Uterus (tissue), 4 donors: ENCODE results near the gene MARCHF11. TPM values are rescaled to one million over a fixed set of nuclear protein-coding genes. Genes with fewer than 3 reads are reported as not detected.

Experiments
- DNase-seq, 2 donors: peaks; one replicate each; pipeline ENCODE4 v3.0.0-alpha.2; 2019 to 2020
- H3K27ac ChIP-seq, 2 donors: fragments of 200-600 bp; sonication (generic); 1 replicate in 1 of 2; 2 replicates in 1 of 2; pipeline ENCODE4 v1.5.1; 2016 to 2018
- H3K27me3 ChIP-seq, 2 donors: fragments of 200-600 bp; sonication (generic); one replicate each; pipeline ENCODE4 v1.5.1; 2018 to 2019; ENCODE audit warnings: control low read depth in 1 of 2
- H3K36me3 ChIP-seq, 2 donors: fragments of 200-600 bp; sonication (generic); one replicate each; pipeline ENCODE4 v1.5.1; 2019; ENCODE audit warnings: control low read depth in 1 of 2
- H3K4me1 ChIP-seq, 2 donors: fragments of 200-600 bp; sonication (generic); one replicate each; pipeline ENCODE4 v1.5.1; 2018 to 2019; ENCODE audit warnings: control low read depth in 1 of 2
- H3K4me3 ChIP-seq, 2 donors: fragments of 200-600 bp; sonication (generic); 1 replicate in 1 of 2; 2 replicates in 1 of 2; pipeline ENCODE4 v1.5.1; 2018 to 2019; ENCODE audit warnings: mild to moderate bottlenecking in 1 of 2
- H3K9me3 ChIP-seq, 2 donors: fragments of 200-600 bp; sonication (generic); one replicate each; pipeline ENCODE4 v1.5.1; 2019; ENCODE audit warnings: control low read depth in 1 of 2
- POLR2A ChIP-seq, 2 donors: fragments of 450-650 bp; IDR thresholded peaks; one replicate each; pipeline ENCODE4 v1.6.1; 2016; ENCODE audit warnings: antibody characterized with exemption in 2 of 2, mild to moderate bottlenecking in 1 of 2, moderate library complexity in 1 of 2
- intact Hi-C: fragments of 100-400 bp; cut with DNase I; formaldehyde crosslinking; loops from one replicate; pipeline ENCODE4 v1.15.1; 2023; ENCODE audit warnings: low total_unique reads
- total RNA-seq, 4 donors: library from RNA; depleted of rRNA in 3 of 4; stranded (reverse); fragments of >200 nt in 3 of 4; gene quantifications; one replicate each; pipeline versions ENCODE4 v1.1.0 to v1.2.4, GENCODE V29; 2014 to 2023
- TF ChIP-seq, protein P1 (sequence below), 4 experiments: fragments of 200-600 bp in 2 of 4; fragments of 450-650 bp in 2 of 4; sonication (generic) in 2 of 4; IDR thresholded peaks; one replicate each; pipeline ENCODE4 v1.5.1; 2016 to 2019; ENCODE audit warnings: antibody characterized with exemption in 4 of 4, mild to moderate bottlenecking in 2 of 4, moderate library complexity in 1 of 4
- donor health status: DM: yes; HTN: yes; CAD: no.

The MARCHF11 gene
- total RNA-seq, 4 donors from 2014 or later = 0.28 TPM; not detected in 3

DNA sequence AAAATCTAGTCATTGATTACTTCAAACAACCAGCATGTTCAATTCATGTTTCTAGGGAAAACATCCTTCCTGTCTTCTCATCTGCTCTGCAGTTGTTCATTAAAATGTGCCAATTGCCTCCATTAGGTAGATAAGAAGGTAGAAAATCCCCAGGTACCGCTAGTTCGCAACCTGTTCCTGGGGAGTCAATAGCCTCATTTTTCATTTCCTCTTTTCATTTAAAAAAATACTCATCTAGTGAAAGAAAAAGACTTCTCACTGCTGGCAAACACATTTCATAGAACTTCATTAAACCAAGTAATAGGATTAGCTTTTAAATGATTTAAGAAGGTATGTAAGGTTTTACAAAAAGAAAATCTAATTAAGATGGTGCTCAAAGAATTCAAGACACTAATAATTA is 113.3 kb downstream of the MARCHF11 start:
- H3K4me1 ChIP-seq = no peaks in the 10 kb centered on the region
- intact Hi-C loops = no loop called here
- no peaks in the 10 kb centered on the region for H3K36me3 ChIP-seq
- no peaks in the 10 kb centered on the region for H3K27me3 ChIP-seq
- no peaks in the 10 kb centered on the region for H3K9me3 ChIP-seq
- no peak overlapping the region for H3K27ac ChIP-seq
- TF ChIP-seq POLR2A (IDR thresholded peaks at IDR 0.05) = no peak
- TF ChIP-seq, protein P1, sequence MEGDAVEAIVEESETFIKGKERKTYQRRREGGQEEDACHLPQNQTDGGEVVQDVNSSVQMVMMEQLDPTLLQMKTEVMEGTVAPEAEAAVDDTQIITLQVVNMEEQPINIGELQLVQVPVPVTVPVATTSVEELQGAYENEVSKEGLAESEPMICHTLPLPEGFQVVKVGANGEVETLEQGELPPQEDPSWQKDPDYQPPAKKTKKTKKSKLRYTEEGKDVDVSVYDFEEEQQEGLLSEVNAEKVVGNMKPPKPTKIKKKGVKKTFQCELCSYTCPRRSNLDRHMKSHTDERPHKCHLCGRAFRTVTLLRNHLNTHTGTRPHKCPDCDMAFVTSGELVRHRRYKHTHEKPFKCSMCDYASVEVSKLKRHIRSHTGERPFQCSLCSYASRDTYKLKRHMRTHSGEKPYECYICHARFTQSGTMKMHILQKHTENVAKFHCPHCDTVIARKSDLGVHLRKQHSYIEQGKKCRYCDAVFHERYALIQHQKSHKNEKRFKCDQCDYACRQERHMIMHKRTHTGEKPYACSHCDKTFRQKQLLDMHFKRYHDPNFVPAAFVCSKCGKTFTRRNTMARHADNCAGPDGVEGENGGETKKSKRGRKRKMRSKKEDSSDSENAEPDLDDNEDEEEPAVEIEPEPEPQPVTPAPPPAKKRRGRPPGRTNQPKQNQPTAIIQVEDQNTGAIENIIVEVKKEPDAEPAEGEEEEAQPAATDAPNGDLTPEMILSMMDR (IDR thresholded peaks at IDR 0.05) = no peak
- H3K4me3 ChIP-seq = no peak overlapping the region
- no peak for DNase-seq

GRCh38 chr5:16065831-16066230 is 113.8 kb downstream of the MARCHF11 start:
- H3K27ac ChIP-seq = no peak overlapping the region
- intact Hi-C loops = no loop called here
- H3K9me3 ChIP-seq = no peaks in the 10 kb centered on the region
- no peaks in the 10 kb centered on the region for H3K27me3 ChIP-seq
- no peak for TF ChIP-seq POLR2A (IDR thresholded peaks at IDR 0.05)
- TF ChIP-seq, protein P1 (IDR thresholded peaks at IDR 0.05) = no peak
- no peaks in the 10 kb centered on the region for H3K36me3 ChIP-seq
- H3K4me1 ChIP-seq = no peaks in the 10 kb centered on the region
- H3K4me3 ChIP-seq = no peak overlapping the region
- no peak for DNase-seq

DNA sequence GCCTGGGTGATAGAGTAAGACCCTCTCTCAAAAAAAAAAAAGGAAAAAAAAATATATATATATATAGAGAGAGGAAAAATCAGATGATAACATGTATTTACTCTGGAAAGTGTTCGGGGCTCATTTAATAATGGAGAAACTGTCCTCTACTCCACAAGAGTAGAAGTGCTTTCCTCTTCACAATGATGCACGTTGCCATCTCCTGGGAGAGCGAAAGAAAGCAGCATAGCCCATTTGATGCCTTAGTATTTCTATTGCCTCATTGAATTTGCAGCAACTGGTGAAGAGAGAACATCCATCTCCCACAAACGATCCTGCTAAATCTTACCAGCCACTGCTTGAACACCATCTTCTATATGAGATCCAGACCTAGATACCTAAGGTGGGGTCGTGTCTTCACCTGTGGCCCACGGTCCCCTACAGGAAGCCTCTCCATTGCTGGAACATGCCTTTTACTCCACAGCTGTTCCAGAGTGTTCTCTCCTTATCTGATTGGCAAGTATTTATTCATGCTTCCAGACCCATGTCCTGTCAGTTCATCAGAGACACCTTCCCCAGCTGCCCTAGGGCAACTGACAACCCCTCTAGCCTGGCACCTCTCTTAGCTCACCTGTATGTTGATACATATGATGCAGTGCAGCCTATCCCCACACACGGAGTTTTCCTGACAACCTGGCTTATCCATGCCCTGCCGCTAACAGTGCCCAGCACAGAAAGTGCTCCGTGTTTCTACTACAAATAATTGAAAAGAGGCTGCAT is 115.3 kb downstream of the MARCHF11 start:
- Histone ChIP-seq H3K4me3 (no peak overlapping the region), H3K36me3 (no peaks in the 10 kb centered on the region), H3K27me3 (no peaks in the 10 kb centered on the region), H3K4me1 (no peaks in the 10 kb centered on the region), H3K9me3 (no peaks in the 10 kb centered on the region), H3K27ac (no peak overlapping the region)
- intact Hi-C loops = no loop called here
- TF ChIP-seq, protein P1 (IDR thresholded peaks at IDR 0.05) = no peak
- TF ChIP-seq POLR2A (IDR thresholded peaks at IDR 0.05) = no peak
- DNase-seq = no peak

- no peak overlapping the region for H3K27ac ChIP-seq
- no peaks in the 10 kb centered on the region for H3K4me1 ChIP-seq
- H3K9me3 ChIP-seq = no peaks in the 10 kb centered on the region
- no peaks in the 10 kb centered on the region for H3K27me3 ChIP-seq
- DNase-seq = no peak
- no peak overlapping the region for H3K4me3 ChIP-seq
- H3K36me3 ChIP-seq = no peaks in the 10 kb centered on the region
- TF ChIP-seq, protein P1 (IDR thresholded peaks at IDR 0.05) = no peak
- no peak for TF ChIP-seq POLR2A (IDR thresholded peaks at IDR 0.05)
- intact Hi-C loops = no loop called here
Measured at GRCh38 chr5:16061163-16061562, 118.4 kb downstream of the MARCHF11 start.

- no peak for DNase-seq
- Histone ChIP-seq H3K9me3 (no peaks in the 10 kb centered on the region), H3K27me3 (no peaks in the 10 kb centered on the region), H3K36me3 (no peaks in the 10 kb centered on the region), H3K4me1 (no peaks in the 10 kb centered on the region), H3K27ac (no peak overlapping the region), H3K4me3 (no peak overlapping the region)
- intact Hi-C loops = no loop called here
- no peak for TF ChIP-seq POLR2A (IDR thresholded peaks at IDR 0.05)
- TF ChIP-seq, protein P1 (IDR thresholded peaks at IDR 0.05) = no peak
Measured at GRCh38 chr5:16057277-16057676, 122.3 kb downstream of the MARCHF11 start.
